ENCODE data around the gene HSPBAP1. TPM values are rescaled to one million over a fixed set of nuclear protein-coding genes. Genes with fewer than 3 reads are reported as not detected.
"Not testable (repeated sequence)": the region's sequence is repeated elsewhere in the genome, so short reads cannot be mapped to it uniquely, and the experiment has no call there.

Gene HSPBAP1
- total RNA-seq, 1 donor from 2014 or later, result 8.0 TPM

GRCh38 chr3:122732682-122733525 lies 60.7 kb downstream of the HSPBAP1 start:
- not testable (repeated sequence) for DNase-seq

- no peak for DNase-seq
These were observed 63.4 kb downstream of the HSPBAP1 start for GRCh38 chr3:122730240-122730639.

GRCh38 chr3:122728756-122729514 lies 64.7 kb downstream of the HSPBAP1 start:
- no peak for DNase-seq

- DNase-seq, result no peak
These were observed 65.4 kb downstream of the HSPBAP1 start for GRCh38 chr3:122728186-122728585.

- no peak for DNase-seq
These were observed 65.9 kb downstream of the HSPBAP1 start for GRCh38 chr3:122727766-122728165.

- no peak for DNase-seq
These were observed 66.3 kb downstream of the HSPBAP1 start for GRCh38 chr3:122727294-122727693.

- DNase-seq, result no peak
These were observed 68.5 kb downstream of the HSPBAP1 start for GRCh38 chr3:122725106-122725505.

- DNase-seq, result no peak
These were observed 74.2 kb downstream of the HSPBAP1 start for GRCh38 chr3:122719273-122719921.

- DNase-seq, result no peak
These were observed 77.0 kb downstream of the HSPBAP1 start for GRCh38 chr3:122716667-122717066.

- DNase-seq, result no peak
These were observed 79.4 kb downstream of the HSPBAP1 start for GRCh38 chr3:122714273-122714672.

- DNase-seq, result not testable (repeated sequence)
These were observed 82.9 kb downstream of the HSPBAP1 start for GRCh38 chr3:122710616-122711251.

- DNase-seq, result no peak
These were observed 88.3 kb downstream of the HSPBAP1 start for GRCh38 chr3:122705379-122705778.

GRCh38 chr3:122700193-122700592 lies 93.4 kb downstream of the HSPBAP1 start:
- DNase-seq, result no peak

- DNase-seq, result no peak
These were observed 95.5 kb downstream of the HSPBAP1 start for GRCh38 chr3:122697952-122698620.

- DNase-seq, result no peak
These were observed 97.6 kb downstream of the HSPBAP1 start for GRCh38 chr3:122695927-122696561.

GRCh38 chr3:122694966-122695365 lies 98.7 kb downstream of the HSPBAP1 start:
- DNase-seq, result no peak

GRCh38 chr3:122692674-122693073 lies 101.0 kb downstream of the HSPBAP1 start:
- no peak for DNase-seq

GRCh38 chr3:122691195-122691594 lies 102.4 kb downstream of the HSPBAP1 start:
- no peak for DNase-seq

- no peak for DNase-seq
These were observed 103.5 kb downstream of the HSPBAP1 start for GRCh38 chr3:122690096-122690495.
